GM21515 (cell line): ENCODE data around the gene PPP1R3D.
"Not testable (repeated sequence)": the region's sequence is repeated elsewhere in the genome, so short reads cannot be mapped to it uniquely, and the experiment has no call there.

Experiments
- ATAC-seq: cut with Tn5 transposase; IDR thresholded peaks from one replicate; pipeline ENCODE4 v1.9.1; 2021; ENCODE audit not compliant: unreplicated experiment

PPP1R3D gene

DNA sequence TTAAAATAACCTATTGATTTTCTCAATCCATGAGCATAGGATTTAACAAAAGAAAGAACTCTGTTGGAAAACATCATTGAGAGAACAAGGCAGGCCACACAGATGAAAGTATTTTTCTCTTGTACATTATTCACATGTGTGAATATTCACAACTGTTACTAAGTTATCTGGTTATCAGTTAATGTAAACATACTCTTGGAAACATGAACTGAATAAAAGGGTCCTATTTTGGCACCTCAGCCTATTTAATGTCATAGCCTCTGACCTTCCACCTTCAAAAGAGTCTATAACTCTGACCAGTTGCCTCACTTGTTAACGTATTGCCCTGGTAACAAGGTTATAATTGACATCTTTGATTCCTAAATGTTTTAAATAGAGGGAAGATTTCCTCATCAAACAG, 14.7 kb downstream of the PPP1R3D start:
- ATAC-seq, result no peak

- ATAC-seq, result no peak
Observed at GRCh38 chr20:59923514-59923913, 16.6 kb downstream of the PPP1R3D start.

DNA sequence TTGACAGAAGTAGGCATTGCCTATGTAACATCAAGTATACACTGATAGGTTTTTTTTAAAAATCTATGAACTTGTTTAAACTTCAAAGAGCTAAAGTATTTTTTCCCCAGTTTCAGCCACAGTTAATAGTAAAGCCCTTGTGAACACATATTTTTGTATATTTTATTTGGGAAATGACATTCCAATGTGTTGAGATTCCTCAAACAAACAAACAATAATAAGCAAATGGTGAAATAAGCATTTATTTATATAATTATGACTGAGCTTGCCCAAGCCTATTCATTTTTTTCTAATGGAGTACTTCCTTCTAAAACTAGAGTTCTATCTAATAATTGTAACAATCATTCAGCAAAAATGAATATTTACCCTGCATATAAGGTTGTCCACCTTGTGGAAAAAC, 19.2 kb downstream of the PPP1R3D start:
- no peak for ATAC-seq

DNA sequence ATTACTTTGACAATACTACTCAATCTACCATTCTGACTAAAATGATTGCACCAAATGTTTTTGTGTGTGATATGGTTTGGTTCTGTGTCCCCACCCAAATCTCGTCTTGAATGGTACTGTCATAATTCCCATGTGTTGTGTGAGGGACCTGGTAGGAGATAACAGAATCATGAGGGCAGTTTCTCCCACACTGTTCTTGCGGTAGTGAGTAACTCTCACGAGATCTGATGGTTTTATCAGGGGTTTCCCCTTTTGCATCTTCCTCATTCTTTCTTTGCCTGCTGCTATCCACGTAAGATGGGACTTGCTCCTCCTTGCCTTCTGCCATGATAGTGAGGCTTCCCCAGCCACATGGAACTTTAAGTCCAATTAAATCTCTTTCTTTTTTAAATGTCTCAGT, 27.5 kb downstream of the PPP1R3D start:
- no peak for ATAC-seq

DNA sequence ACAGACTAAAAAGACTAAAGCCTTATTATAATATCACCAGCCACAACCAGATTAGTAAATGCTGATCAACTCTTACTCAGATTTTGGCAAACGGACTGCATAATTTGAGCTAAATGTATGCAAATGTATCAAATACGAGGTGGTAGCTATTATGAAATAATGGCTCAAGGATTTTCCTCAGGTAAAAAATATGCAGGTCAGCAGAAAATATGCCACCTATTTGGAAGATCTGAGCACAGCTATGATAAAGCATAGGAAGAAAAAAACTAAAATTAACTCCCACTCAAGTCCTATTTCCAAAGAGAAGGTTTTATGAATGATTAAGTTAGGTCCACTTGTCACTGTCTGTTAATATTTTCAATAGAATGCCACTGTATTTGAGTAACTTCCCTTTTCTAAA, 29.1 kb downstream of the PPP1R3D start:
- ATAC-seq, result no peak

GRCh38 chr20:59908855-59909254, 31.2 kb downstream of the PPP1R3D start:
- ATAC-seq, result no peak

DNA sequence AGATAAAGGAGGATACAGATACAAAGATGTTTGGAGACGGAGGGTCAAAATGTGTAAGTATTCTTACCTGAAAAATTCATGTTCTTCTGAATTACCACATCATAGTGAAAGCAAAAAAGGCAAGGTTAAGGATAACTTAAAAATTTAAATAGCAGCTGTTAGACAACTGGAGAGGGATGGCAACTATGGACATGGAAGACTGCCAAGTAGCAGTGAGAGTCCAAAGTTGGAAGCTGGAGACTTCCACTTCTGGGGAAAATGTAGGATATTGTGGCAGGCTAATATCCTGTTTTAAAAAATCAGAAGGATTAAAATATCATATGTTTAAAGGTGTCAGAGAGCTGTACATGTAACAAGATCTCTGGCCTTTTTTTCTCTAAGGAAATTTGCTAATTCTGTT, 36.5 kb downstream of the PPP1R3D start:
- no peak for ATAC-seq

GRCh38 chr20:59902470-59902869, 37.6 kb downstream of the PPP1R3D start:
- ATAC-seq, result no peak

DNA sequence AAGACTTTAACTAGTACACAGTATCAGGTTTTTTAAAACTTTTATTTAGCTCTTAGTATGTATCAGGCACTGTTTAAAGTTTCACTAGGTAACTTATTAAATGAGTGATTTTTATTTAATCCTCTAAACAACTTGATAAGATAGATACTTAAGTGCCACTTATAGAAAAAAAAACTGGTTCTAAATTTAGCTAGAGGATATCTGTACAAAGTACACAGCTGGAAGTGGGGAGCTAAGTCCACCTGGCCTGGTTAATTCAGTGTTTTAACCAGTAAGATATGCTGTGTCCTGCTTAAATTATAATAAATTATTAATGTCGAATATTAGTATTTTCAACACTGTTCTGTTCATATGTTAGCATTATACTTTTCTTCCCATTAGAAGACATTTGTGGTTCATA, 44.2 kb downstream of the PPP1R3D start:
- ATAC-seq, result no peak

- ATAC-seq, result no peak
Observed at GRCh38 chr20:59891581-59891980, 48.5 kb downstream of the PPP1R3D start.

GRCh38 chr20:59890035-59890434, 50.1 kb downstream of the PPP1R3D start:
- ATAC-seq, result not testable (repeated sequence)

DNA sequence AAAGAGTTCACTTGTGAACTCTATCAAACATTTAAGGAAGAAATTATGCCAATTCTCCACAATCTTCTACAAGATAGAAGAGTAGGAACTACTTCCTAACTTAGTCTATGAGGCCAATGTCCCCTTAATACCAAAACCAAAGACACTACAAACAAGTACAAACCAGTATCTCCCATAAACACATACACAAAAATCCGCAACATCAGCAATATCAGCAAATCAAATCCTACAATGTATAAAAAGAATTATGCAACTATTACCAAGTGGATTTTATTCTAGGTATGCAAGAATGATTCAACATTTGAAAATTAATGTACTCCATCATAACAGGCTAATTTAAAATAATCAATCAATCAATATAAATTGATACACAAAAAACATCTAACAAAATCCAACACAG, 52.1 kb downstream of the PPP1R3D start:
- no peak for ATAC-seq
